HTR-8/SVneo (cell line): Measurements from ENCODE around the gene DNASE2B.
A peak's percentile ranks its signal among the peaks of the same experiment; 100 is the strongest.

Source experiments
- DNase-seq: peaks from one replicate; pipeline ENCODE4 v3.0.0; 2011; ENCODE audit warnings: low spot score, mixed read lengths; ENCODE audit not compliant: insufficient read length
- FAIRE-seq: peaks from 2 replicates; lab custom pipeline; 2011; peaks lifted over from hg19 to GRCh38; lab: Jason Lieb, UNC

The DNASE2B gene

GRCh38 chr1:84373436-84374141 lies 24.7 kb upstream of the DNASE2B start:
- no peak for FAIRE-seq
- no peak for DNase-seq

GRCh38 chr1:84374991-84375696 lies 23.1 kb upstream of the DNASE2B start:
- FAIRE-seq: no peak

GRCh38 chr1:84376000-84376910 lies 22.0 kb upstream of the DNASE2B start:
- DNase-seq (no peak), FAIRE-seq (no peak)

More at GRCh38 chr1:84374991-84375696, 23.1 kb upstream of the DNASE2B start:
- no peak for DNase-seq

GRCh38 chr1:84377480-84378095 lies 20.7 kb upstream of the DNASE2B start:
- DNase-seq (peak; percentile 3), FAIRE-seq (no peak)

GRCh38 chr1:84379138-84379916 lies 19.0 kb upstream of the DNASE2B start:
- DNase-seq: no peak
- FAIRE-seq: no peak

GRCh38 chr1:84379917-84380180 lies 18.4 kb upstream of the DNASE2B start:
- DNase-seq (no peak), FAIRE-seq (no peak)

GRCh38 chr1:84382127-84382526 lies 16.2 kb upstream of the DNASE2B start:
- DNase-seq (no peak), FAIRE-seq (no peak)

GRCh38 chr1:84385347-84385746 lies 12.9 kb upstream of the DNASE2B start:
- no peak for FAIRE-seq
- no peak for DNase-seq

GRCh38 chr1:84386716-84387479 lies 11.4 kb upstream of the DNASE2B start:
- no peak for FAIRE-seq
- DNase-seq: no peak

- no peak for DNase-seq
- FAIRE-seq: no peak
Observed at GRCh38 chr1:84387480-84388163, 10.7 kb upstream of the DNASE2B start.

GRCh38 chr1:84390226-84390625 lies 8.1 kb upstream of the DNASE2B start:
- DNase-seq (no peak), FAIRE-seq (no peak)

- DNase-seq (no peak), FAIRE-seq (no peak)
Observed at GRCh38 chr1:84401156-84401555, 2.9 kb downstream of the DNASE2B start.

GRCh38 chr1:84402060-84402459 lies 3.8 kb downstream of the DNASE2B start:
- no peak for DNase-seq
- FAIRE-seq: no peak

GRCh38 chr1:84402501-84402900 lies 4.2 kb downstream of the DNASE2B start:
- FAIRE-seq (no peak), DNase-seq (no peak)

- no peak for FAIRE-seq
- DNase-seq: no peak
Observed at GRCh38 chr1:84403347-84403746, 5.1 kb downstream of the DNASE2B start.

- no peak for DNase-seq
Observed at GRCh38 chr1:84406346-84406861, 8.1 kb downstream of the DNASE2B start.

GRCh38 chr1:84407524-84407923 lies 9.2 kb downstream of the DNASE2B start:
- FAIRE-seq: no peak
- no peak for DNase-seq

More at GRCh38 chr1:84406346-84406861, 8.1 kb downstream of the DNASE2B start:
- no peak for FAIRE-seq

GRCh38 chr1:84407958-84408422 lies 9.7 kb downstream of the DNASE2B start:
- FAIRE-seq: no peak

More at GRCh38 chr1:84407958-84408422, 9.7 kb downstream of the DNASE2B start:
- no peak for DNase-seq
